Cardiac septum (tissue), 1 donor: ENCODE data around the gene PLXNA4. TPM values are rescaled to one million over a fixed set of nuclear protein-coding genes. Genes with fewer than 3 reads are reported as not detected.
"Not testable (repeated sequence)": the region's sequence is repeated elsewhere in the genome, so short reads cannot be mapped to it uniquely, and the experiment has no call there.

Experiments
- DNase-seq: peaks from one replicate; pipeline ENCODE4 v3.0.0-alpha.2; 2020; ENCODE audit warnings: low spot score
- intact Hi-C: fragments of 100-400 bp; cut with DNase I; formaldehyde crosslinking; loops from one replicate; pipeline ENCODE4 v1.14.0; 2022
- total RNA-seq: library from RNA; stranded (reverse); fragmentation: NEBNext Ultra II Directional; extraction: Animal tissue kit (Norgen Biotek cat#: 25700); gene quantifications from one replicate; pipeline ENCODE4 v1.2.1, GENCODE V29; 2021
- donor health status: DM: no; HTN: no; CAD: no.

Gene PLXNA4
- total RNA-seq, 1 donor from 2014 or later = 12.8 TPM

DNA sequence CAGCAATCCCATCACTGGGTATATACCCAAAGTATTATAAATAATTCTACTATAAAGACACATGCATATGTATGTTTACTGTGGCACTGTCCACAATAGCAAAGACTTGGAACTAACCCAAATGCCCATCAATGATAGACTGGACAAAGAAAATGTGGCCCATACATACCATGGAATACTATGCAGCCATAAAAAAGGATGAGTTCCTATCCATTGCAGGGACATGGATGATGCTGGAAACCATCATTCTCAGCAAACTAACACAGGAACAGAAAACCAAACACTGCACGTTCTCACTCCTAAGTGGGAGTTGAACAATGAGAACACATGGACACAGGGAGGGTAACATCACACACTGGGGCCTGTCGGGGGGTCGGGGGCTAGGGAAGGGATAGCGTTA, 186.2 kb downstream of the PLXNA4 start:
- DNase-seq = not testable (repeated sequence)
- intact Hi-C loops = loop anchor here (5.0 kb wide), 2 partner anchors 112 to 187 kb away; partner anchors contain the start of gene PLXNA4

- intact Hi-C loops = no loop called here
- DNase-seq = no peak
These were observed 187.6 kb downstream of the PLXNA4 start for GRCh38 chr7:132388688-132389087.

GRCh38 chr7:132387596-132387995, 188.7 kb downstream of the PLXNA4 start:
- intact Hi-C loops = no loop called here
- DNase-seq = no peak

GRCh38 chr7:132386201-132386681, 190.0 kb downstream of the PLXNA4 start:
- intact Hi-C loops = no loop called here
- no peak for DNase-seq

DNA sequence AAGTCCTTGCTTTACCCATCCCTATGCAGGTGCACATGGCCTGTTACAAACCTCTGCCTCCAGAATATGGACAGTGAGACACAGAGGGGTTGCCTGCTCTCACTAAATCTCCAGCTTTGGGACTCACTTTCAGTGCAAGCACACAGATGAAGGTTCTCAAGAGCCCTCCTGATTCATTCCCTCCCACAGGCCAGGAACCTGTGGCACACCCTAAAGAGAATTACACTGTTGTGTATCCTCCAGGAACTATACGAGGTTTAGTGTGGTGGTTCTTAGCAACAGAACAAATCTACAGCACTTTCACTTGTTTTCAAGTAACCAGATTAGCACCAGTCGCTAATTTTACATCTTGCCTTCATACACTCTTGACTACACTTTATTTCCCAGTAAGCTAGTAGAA, 192.3 kb downstream of the PLXNA4 start:
- DNase-seq = no peak
- intact Hi-C loops = no loop called here

- peak; percentile 54 for DNase-seq
- intact Hi-C loops = no loop called here
These were observed 194.4 kb downstream of the PLXNA4 start for GRCh38 chr7:132381742-132382472.

- intact Hi-C loops = no loop called here
- peak; percentile 73 for DNase-seq
These were observed 196.2 kb downstream of the PLXNA4 start for GRCh38 chr7:132380059-132380458.

DNA sequence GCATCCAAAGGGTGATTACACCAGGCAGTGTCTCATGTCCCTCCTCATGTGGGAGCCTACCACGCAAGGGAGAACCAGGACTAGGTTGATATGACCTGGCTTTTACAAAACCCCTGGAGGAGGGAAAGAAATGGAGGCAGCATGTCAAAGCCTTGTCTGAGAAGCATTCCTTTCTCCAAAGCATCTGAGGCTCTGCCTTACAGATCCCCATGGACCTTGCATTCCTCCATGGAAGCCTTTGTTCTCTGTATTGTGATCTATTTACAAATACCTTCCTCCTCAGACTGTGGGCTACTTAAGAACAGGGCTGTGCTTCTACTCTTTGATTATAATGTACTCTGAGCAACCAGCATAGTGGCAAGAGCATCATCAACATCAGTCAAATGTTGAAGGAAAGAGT, 197.0 kb downstream of the PLXNA4 start:
- intact Hi-C loops = loop anchor here (5.0 kb wide), 1 partner anchor 52 kb away; no protein-coding TSS in a partner anchor
- DNase-seq = peak; percentile 27

DNA sequence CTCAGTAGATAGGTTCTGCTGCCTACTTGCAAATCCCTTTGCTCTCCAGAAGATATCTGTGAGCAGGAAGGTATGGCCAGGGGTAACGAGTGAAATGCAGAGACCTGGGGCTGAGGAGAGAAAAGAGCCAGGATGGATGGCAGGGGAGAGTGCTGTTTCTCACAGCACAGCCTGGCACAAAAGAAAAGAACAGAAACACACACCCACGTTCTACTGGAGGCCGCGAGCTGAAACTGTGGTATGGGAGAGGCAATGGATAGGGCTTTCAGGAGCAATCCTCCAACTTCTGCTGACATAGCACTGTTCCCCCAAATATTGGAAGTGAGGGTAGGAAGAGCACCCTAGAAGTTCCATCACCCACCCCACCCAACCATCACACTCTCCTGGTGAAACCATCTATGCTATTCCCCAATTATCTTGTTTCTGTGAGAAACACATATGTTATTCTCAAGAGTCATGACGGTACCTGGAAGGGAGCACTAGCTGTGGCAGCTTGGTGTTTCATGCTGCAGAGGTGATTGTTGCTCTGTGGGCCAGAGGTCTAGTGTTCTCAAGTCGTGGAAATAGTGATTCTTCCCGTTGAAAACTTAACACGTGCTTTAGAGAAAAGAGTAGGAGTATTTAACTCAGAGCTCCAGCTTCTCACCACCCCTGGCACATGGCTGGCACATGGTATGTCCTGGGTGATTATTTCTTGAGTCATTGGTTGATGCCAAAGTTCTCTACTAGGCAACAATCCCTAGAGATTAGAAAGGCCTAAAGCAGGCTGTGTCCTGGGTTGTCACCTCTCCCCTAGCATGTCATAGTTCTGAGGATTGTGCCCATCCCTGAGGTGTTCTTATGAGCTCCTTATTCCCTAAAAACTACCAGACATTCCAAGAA, 198.3 kb downstream of the PLXNA4 start:
- peak; percentile 29 for DNase-seq
- intact Hi-C loops = loop anchor here (5.0 kb wide), 1 partner anchor 51 kb away; no protein-coding TSS in a partner anchor

- DNase-seq = no peak
- intact Hi-C loops = loop anchor here (5.0 kb wide), 1 partner anchor 50 kb away; no protein-coding TSS in a partner anchor
These were observed 199.3 kb downstream of the PLXNA4 start for GRCh38 chr7:132377015-132377414.

- intact Hi-C loops = loop anchor here (5.0 kb wide), 1 partner anchor 49 kb away; no protein-coding TSS in a partner anchor
- no peak for DNase-seq
These were observed 199.8 kb downstream of the PLXNA4 start for GRCh38 chr7:132376361-132377013.

GRCh38 chr7:132373879-132374278, 202.4 kb downstream of the PLXNA4 start:
- intact Hi-C loops = no loop called here
- no peak for DNase-seq

DNA sequence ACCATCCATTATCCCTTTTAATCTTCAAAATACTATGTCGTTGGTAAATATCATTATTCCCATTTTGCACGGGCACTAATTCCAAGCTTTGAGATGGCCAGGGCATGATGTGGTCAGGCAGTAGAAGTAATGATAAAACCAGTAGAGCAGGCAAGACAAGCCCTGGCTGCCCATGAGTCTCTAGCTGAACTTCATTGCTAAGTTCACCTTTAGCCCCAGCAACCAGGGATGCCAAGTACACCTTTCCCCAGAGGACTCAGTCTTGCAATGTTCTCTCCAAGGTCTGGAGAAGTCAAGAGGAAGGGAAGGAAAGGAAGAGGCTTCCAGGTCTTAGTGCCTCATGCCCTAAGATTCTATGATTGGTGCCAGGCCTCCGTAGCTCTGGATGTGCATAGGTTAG, 203.2 kb downstream of the PLXNA4 start:
- intact Hi-C loops = no loop called here

DNA sequence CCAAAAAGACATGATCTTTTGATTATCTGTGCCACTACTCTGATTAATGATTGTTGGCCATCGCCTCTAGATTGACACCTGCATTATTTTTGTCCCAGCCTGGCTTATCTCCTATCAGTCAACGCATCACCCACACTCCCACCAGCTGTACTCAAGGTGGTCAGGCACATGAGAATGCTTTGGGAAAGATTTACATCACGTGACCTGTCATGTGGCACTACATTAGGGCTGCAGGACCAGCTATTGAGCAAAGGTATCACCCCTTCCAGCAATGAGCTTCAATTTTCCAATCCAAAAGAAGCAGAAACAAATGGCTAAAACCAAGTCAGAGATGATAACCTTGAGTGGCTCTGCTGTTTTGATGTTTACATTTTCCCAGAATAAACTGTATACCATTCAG, 204.3 kb downstream of the PLXNA4 start:
- no peak for DNase-seq
- intact Hi-C loops = no loop called here

More for the DNA sequence above, 203.2 kb downstream of the PLXNA4 start:
- DNase-seq = peak; percentile 3

GRCh38 chr7:132368246-132368900, 207.9 kb downstream of the PLXNA4 start:
- DNase-seq = peak; percentile 64

DNA sequence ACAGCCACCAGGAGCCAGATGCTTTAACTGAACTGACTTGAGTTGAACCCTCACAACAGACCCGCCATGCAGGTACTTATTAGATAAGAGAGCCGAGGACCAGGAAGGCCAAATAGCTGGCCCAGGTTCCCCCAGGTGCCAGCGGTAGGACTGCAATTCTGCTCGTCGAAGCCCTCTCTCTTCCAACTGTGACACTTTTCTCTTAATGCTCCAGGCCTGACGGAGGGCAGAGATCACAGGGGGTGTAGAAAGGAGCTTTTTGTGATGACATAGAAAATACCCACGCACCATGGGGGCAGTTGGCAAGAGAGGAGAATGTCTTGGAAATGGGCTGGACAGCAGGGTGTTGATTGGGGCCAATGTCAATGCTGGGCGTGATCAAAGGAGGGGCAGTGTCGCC, 208.5 kb downstream of the PLXNA4 start:
- DNase-seq = peak; percentile 27
- intact Hi-C loops = no loop called here

More at GRCh38 chr7:132368246-132368900, 207.9 kb downstream of the PLXNA4 start:
- intact Hi-C loops = no loop called here

GRCh38 chr7:132367004-132367403, 209.3 kb downstream of the PLXNA4 start:
- DNase-seq = no peak

GRCh38 chr7:132364226-132364625, 212.0 kb downstream of the PLXNA4 start:
- intact Hi-C loops = no loop called here
- no peak for DNase-seq

More at GRCh38 chr7:132367004-132367403, 209.3 kb downstream of the PLXNA4 start:
- intact Hi-C loops = no loop called here

GRCh38 chr7:132362059-132362458, 214.2 kb downstream of the PLXNA4 start:
- intact Hi-C loops = no loop called here
- DNase-seq = no peak
